Measurements from ENCODE around the gene G2E3.

GRCh38 chr14:30572771-30573170 is 13.8 kb downstream of the G2E3 start:
- TF ChIP-seq JUN (CRISPR knock-in tag; IDR thresholded peaks at IDR 0.05) (no peak), EP300 (IDR thresholded peaks at IDR 0.05; ENCODE audit: low read depth in 2 of 2, low read length in 2 of 2) (no peak), EP300 (CRISPR knock-in tag; IDR thresholded peaks at IDR 0.05; ENCODE audit: borderline replicate concordance) (no peak), ZNF10 (CRISPR knock-in tag; IDR thresholded peaks at IDR 0.05; ENCODE audit: borderline replicate concordance, low read depth) (no peak), CTCF (CRISPR knock-in tag; IDR thresholded peaks at IDR 0.05) (no peak), ZNF883 (CRISPR knock-in tag; IDR thresholded peaks at IDR 0.05; ENCODE audit: not compliant biosample characterization) (no peak), ERF (CRISPR knock-in tag; IDR thresholded peaks at IDR 0.05) (no peak)
